Umbilical cord (tissue), 2 donors: Measurements from ENCODE around the gene VEZT. TPM values are rescaled to one million over a fixed set of nuclear protein-coding genes. Genes with fewer than 3 reads are reported as not detected.

ENCODE experiments used
- DNase-seq: peaks from one replicate; pipeline ENCODE4 v3.0.0-alpha.2; 2015; ENCODE audit warnings: low spot score
- total RNA-seq: library from RNA; depleted of rRNA; stranded (reverse); fragments of >200 nt; gene quantifications from one replicate; pipeline ENCODE4 v1.2.3, GENCODE V29; 2014; ENCODE audit warnings: low replicate concordance; ENCODE audit not compliant: insufficient read depth

The VEZT gene
- total RNA-seq, 1 donor from 2014 or later, result 94.4 TPM

DNA sequence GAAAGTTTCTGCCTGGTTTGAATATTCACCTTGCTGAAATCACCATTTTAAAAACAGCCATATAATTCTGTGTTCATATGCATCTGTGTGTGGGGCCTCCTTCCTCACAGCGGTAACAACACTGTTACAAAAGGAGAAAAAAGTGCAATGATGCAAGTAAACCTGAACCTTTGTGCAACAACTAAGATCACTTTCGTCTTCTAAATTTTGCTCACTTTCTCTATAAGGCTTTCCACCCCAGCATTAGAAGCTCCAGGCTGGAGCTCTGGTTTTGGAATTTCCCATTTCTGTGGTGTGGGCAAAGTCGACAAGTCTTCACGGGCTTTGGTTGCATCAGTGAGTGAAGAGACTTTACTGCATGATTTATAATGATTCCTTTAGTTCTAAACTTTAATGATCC, 18.7 kb upstream of the VEZT start:
- DNase-seq, result peak; percentile 20

DNA sequence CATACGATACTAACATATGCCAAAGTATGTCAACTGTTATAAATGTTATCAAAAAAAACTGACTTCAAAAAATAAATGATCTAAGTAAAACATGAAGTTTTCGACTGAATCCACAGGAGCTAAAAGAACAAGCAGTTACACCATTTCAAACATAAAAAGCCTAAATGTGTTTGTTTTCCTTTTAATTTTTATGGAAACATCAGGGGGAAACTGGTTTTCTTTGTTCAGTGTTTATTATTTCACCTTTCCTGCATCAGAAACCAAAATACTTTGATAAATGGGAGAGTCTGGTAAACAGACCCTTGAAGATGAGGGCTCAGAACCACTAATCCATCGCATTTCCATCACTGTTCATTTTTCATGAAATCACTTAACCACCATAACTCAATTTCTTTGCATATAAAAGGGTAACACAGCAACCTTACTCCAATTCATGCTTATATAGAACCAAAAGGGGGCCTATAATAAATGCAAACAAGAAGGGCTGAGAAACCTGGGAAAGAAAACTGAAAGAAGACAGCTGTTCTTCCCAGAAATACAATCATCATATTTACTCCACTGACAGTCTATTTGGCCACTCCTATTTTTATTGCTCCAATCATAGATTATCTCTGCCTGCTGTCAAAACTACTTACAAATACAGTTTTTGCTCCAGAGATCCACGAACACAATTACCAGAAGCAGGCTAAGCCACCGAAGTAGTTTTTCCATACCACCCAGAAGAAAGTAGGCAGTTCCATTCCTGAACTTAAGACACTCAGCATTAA, 17.3 kb upstream of the VEZT start:
- peak; percentile 85 for DNase-seq

DNA sequence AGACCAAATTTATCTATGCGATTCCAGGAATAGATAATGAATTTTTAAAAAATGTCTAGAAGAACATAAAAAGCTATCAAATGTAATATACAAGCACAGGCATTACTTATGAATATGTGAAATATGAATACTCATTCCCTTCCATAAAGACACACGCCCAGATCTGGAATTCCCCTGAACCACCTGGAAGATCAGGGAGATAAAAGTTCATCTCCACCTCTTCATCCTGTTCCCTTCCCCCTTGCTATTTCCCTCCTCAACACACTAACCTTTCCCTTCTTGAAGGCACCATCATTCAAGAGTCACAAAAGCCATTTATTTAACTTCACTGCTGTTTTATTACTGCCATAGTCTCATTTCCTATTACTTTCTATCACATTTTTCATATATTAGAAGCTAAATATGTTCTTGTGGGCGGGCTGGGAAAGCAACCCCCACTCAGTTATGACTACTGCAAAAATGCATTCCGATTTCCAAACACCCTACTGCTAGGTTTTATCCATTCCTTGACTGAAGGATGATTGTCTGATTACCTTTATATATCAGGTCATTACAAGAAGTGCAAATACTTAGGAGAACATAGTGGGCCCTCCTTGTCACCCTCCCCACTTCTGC, 16.4 kb upstream of the VEZT start:
- DNase-seq, result no peak

DNA sequence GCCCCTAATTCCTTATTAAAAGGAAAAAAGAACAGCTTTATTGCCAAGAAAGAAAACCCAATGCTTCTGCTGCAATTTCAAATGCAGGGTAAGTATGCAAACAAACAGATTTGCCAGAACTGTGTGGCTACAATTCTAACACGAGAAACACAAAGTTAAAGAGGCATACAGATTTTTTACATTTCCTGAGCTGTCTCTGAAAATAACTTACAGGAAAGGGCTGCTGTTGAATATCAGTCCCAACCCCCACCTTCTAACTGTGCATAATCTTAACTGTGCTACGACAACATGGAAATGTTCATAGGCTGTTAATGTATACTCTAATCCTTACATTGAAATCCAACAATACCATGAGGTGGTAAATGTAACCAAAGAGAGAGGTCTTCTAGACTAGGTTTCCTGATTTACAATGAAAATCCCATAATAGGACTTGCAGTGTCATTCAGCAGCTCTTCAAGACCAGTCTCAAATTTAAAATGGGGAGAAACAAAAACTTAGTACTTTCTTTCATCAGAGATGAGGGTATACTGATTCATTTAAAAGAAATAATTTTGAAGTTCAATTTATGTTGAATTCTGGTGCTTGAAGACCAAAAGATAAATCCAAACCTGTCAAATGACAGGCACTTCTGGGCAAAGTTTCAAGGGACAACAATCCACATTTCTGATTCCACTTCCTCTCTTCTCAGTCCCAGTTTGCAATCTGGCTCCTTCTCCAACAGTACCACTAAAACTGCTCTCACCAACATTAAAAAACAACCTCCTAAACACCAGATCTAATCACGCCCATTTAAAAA, 14.7 kb upstream of the VEZT start:
- peak; percentile 59 for DNase-seq

DNA sequence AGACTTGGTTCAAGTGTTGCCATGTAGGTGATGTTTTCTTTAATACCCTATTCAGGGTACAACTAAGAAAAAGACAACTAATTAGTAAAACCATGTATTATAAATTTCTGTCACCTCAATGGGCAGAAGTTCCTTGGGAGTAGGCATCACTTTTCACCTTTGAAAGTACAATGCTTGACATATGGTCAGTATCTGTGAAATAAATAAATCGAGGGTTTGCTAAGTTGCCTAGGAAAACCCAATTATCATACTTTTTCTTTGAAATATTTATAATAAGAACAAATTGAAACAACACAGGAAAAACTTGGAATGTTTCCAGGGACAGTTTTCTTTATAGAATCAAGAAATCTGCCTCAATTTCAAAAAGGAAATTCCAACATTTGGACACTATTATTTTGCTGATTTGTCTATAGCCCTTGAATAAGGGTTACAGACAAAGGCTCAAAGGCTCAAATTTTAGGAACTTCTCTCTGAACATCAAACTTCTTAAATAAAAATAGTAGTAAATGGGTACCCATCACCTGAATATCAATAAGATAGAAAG, 14.0 kb upstream of the VEZT start:
- DNase-seq, result no peak

DNA sequence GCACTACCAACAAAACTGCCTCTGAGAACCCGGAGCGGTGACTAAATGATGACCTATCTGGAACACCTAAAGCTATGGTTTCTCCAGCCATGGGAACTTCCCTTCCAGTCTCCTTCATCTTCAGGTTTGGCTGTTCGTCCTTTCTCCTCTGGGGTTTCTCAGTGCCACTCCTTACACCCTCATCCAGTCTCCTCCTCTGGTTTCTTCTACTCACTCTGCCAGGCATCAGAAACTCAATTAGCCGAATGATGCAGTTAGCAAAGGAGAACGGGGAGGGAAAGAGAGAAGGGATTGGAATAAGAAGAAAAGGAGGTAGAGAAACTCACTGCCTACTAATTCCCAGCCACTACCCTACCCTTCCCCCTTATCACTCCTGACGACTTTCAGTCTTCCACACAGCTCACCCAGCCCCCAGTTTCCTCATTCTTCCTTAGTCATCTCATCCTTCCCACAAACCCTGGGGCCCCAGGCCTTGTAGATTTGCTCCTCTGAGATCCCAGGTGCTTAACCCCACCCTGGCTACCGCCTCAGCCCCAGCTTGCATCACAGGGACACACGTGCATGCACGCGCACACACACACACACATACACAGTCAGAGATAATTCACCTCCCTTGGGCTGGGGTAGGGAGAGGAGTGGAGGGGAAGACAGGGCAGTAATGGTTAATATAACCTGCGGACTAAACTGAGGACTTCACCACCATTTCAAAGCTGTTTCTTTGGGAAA, 13.3 kb upstream of the VEZT start:
- peak; percentile 93 for DNase-seq

DNA sequence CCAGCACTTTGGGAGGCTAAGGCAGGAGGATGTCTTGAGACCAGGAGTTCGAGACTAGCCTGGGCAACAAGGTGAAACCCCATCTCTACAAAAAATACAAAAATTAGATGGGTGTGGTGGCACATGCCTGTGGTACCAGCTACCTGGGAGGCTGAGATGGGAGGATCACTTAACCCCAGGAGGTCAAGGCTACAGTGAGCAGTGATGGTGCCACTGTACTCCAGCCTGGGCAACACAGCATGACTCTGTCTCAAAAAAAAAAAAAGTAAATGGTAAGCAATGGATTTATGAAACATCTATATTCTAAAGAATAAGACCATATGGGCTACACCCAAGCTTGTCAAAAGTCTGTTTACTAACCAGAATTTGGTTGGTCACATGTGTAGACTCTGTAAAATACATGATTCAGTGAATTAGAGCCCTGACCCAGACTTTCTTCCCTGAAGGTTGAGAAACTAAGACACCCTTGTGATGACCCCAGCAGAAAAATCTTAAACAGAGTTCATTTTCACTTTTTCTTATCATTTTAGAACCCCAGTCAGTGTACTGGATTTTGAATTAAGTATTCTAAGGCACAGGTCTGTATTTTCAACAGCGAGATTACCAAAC, 12.5 kb upstream of the VEZT start:
- DNase-seq, result no peak

DNA sequence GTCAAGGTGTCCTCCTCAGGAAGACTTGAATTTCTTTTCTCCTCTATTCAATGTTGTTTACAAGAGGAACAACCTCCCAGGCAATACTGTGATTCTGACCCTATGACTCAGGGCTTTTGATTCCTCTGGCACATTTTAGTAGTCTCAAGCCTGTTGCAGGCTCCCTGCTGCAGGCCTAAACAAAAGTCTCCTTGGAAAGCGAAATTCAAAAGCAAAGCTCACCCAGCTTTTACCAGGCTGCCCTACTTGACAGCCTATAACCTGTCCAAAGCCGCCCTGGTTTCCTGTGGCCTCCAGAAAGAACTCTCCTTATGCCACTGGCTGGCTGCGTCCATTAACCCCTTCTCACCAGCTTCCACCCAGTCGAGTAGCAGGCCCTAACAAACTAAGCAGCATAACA, 11.9 kb upstream of the VEZT start:
- peak; percentile 84 for DNase-seq

DNA sequence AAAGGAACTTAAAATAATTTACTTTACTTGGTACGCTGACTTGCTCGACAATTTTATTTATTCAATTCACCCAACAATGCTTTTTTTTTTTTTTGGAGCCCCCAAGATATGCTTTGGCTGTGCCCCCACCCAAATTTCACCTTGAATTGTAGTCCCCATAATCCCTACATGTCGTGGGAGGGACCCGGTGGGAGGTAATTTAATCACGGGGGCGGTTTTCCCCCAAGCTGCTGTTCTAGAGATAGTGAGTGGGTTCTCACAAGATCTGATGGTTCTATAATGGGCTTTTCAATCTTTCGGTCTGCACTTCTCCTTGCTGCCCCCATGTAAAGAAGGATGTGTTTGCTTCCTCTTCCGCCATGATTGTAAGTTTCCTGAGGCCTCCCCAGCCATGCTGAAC, 10.7 kb upstream of the VEZT start:
- no peak for DNase-seq

DNA sequence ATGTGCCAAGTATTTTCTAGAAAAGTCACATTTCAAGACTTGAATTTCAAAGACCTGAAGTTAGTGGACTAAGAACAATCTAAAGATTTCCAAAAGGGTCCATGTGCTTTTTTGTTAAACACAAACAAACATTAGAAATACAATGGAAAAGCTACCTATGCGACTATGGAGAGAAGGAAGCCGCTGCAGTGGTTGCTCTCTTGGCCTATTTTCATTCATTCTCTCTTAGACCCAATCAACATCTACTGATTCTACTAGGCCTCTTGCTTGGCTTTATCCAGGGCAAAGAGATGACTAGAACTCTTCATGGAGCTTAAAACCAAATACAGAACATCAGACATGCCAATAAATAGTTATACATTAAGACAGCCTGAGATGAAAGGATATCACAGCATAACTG, 10.2 kb upstream of the VEZT start:
- no peak for DNase-seq

DNA sequence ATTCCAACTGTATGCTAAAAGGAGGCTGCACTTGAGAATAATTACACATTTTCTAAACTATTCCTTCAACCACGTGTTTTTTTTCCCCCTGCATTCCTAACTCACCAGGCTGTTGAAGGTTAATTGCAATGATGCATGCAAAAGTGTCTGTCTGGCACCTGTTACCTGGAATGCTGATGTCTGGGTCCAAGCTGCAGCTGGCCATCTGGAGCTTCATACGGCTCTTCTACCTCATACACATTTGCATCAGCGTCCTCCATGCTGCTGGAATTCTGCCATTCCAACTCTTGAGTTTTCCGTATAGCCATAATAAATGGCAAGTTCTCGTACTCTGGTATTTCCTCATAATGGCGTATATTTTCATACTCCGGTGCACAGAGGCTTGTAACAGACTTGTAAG, 8.9 kb upstream of the VEZT start:
- no peak for DNase-seq

DNA sequence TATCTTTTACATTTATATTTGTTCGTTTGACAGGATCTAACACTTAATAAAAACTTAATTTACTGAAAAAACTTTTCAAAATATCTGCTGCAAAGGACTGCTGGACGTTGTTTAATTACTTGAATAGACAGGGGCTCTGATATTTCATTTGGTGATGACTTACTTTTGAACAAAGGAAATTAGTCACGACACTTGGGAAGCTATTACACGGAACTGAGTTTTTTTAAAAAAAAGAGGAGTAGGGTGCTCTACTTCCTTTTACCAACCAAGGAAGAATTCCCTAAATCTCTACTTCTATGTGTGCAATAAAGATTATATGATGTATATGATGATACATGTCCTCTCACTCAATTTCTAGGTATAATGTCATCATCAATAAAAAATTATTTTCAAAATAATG, 5.0 kb upstream of the VEZT start:
- DNase-seq, result no peak

DNA sequence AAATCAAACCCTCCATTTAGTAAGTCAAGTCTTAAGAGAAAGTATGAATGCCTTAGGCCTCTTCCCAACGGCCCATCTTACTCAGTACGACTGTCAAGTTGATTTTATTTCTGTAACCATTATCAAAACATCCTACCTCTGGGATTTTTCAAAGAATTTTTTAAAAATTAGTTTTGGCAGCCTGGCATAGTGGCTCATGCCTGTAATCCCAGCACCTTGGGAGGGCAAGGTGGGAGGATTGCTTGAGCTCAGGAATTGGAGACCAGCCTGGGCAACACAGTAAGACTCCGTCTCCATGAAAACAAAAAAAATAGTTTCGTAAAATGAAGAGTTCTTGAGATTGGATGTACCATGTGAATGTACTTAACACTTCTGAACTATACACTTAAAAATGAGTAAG, 4.5 kb upstream of the VEZT start:
- no peak for DNase-seq

DNA sequence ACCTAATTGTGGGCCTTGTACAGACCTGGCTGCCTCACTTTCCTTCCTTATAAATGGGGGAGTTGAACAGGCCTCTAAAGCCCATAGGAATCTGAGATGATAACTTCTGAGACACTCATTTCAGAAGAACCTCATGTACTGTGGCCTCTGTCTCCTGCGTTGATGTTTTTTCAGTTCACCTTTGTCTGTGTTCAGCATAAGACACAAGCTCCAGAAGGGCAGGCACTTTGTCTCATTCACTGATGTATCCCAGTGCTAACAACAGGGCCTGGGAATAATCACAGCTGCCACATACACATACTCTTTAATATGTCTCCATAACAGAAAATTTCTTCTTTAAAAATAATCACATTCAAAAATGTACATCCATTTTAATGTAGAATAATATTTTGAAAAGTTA, 3.7 kb upstream of the VEZT start:
- DNase-seq, result no peak

DNA sequence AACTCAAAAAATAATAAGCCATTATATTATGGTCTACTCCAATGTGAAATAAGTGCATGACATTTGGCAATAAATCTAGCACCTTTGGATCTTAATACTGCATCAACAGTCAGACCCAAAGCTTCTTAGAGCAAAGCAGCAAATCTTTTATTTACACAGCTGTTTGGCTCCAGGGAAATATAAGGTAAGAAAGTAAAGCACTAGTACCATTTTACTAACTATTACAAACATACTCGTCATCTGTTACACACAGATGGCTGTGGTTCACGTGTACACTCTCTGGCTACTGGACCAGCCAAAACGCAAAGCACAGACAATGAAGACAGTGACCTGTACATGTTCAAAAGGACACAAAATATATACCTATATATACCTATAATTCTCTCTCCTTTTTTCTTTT, 3.1 kb upstream of the VEZT start:
- no peak for DNase-seq

DNA sequence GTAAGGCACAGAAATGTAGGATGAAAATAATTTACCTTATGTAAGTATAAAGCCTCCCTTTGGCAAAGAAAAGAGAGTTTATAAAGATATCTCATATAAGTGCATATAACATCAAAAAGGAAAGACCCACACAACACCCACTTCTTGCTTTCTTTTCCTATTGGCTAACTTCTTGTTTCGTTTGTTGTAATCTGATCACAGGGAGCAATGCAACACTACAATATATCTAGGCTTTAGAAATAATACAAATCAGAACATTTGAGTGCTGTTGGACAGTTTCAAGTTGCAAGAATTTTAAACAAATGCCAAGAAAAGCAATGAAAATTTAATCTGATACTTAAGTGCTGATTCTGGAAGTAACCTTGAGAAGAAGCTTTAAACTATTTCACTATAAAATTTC, 1.7 kb upstream of the VEZT start:
- DNase-seq, result peak; percentile 86

DNA sequence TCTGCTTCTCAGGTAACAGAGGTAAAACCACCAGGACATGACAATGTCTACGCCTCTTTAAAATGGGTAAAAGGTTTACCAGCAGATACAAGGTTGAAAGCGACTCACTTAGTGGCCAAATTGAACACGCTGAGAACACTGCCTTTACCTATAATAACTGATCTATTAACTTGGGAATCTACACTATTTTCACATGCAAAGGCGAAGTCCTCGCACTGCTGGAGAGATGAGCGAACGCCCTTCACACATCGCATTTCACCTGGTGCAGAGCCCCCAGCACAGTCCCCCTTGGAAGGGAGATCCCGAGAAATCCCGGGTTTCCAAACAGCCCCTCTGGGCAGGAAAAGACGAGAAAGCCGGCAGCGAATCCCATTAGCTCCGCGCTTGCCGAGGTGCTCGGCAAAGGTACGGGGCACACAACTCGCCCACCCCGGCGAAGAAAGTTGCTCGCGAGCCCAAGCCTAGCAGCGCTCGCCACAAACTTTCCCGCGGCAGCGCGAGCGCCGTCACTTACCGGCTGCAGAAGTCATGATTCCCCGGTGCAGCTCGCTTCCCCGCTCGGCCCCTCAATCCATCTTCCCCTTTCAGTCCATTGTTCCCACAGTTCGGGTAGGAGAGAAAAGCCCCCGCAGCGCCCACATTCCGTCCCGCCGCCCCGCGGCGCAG, 763 bp upstream of the VEZT start:
- no peak for DNase-seq

DNA sequence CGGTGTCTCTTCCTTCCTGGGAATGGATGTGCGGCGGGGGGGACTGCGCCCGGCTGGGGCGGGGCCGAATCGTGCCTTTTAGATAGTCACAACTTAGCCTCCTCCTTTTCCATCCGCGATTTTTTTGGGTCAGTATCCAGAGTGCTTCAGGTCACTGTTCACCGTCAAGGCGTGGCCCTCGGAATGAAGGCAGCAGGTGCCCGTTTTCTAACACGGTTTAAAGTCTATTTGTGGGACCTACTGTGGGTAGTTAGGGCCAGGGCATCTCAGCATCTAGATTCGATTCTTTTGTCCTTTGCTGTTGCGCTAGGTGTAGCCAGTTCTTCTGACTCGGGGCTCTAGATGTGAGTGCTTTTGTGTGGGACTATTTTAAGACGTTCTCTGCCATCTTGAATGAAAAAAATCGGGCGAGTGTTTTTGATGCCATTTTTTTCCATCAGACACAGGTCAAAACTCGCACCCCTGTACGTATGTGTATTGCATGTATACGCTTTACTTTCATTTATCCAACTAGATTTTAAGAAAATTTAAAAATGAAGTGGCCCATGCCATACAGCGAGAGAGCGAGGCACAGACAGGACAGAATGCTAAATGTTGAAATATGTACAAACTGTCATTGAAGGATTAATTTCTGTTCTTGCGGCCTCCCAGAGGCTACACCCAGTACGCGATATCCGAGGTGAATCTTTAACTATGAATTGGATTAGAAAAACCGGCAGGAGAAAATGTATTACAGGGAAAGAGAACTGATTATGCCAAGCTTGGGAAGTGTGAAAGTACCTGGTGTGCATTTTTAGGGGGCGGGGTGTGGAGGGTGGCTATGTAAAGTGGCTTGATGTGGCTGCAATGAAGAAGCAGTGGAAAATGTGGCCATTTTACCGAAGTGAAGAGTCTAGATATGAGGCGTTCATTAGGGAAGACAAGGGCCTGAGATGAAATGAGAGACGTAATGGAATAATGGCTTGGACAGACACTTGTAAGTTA, 835 bp downstream of the VEZT start:
- peak; percentile 81 for DNase-seq

DNA sequence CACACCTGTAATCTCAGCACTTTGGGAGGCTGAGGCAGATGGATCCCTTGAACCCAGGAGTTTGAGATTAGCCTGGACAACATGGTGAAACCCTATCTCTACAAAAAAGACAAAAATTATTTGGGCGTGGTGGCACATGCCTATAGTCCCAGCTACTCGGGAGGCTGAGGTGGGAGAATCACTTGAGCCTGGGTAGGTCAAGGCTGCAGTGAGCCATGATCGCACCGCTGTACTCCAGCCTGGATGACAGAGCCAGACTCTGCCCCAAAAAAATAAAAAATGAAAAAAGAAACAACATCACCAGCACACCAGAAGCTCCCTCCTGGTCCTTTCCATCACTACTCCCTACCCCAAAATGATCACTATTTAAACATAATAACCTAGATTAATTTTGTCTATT, 2.6 kb downstream of the VEZT start:
- no peak for DNase-seq

DNA sequence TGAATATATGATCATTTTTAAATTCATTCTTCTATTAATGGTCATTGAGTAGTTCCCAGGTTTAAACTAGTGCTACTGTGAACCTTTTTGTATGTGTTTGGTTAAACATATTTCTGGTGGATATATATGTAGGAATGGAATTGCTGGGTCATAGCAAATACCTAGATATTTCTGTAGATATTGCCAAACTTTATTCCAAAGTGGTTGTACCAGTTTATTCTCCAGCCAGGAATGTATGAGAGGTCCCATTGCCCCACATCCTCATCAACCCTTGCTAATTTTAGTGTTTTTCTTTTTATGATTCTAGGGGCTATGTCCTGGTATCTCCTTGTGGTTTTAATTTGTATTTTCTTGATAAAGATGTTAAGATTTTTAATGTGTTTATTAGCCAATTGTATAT, 3.1 kb downstream of the VEZT start:
- DNase-seq, result no peak
